HG03039 (cell line): Measurements from ENCODE around the gene TWNK.
"Not testable (repeated sequence)": the region's sequence is repeated elsewhere in the genome, so short reads cannot be mapped to it uniquely, and the experiment has no call there.

Experiments used
- ATAC-seq: cut with Tn5 transposase; IDR thresholded peaks from one replicate; pipeline ENCODE4 v1.9.1; 2021; ENCODE audit warnings: mild to moderate bottlenecking, moderate library complexity; ENCODE audit not compliant: unreplicated experiment

TWNK gene

GRCh38 chr10:101029520-101030295, 42.4 kb downstream of the TWNK start:
- ATAC-seq = no peak

DNA sequence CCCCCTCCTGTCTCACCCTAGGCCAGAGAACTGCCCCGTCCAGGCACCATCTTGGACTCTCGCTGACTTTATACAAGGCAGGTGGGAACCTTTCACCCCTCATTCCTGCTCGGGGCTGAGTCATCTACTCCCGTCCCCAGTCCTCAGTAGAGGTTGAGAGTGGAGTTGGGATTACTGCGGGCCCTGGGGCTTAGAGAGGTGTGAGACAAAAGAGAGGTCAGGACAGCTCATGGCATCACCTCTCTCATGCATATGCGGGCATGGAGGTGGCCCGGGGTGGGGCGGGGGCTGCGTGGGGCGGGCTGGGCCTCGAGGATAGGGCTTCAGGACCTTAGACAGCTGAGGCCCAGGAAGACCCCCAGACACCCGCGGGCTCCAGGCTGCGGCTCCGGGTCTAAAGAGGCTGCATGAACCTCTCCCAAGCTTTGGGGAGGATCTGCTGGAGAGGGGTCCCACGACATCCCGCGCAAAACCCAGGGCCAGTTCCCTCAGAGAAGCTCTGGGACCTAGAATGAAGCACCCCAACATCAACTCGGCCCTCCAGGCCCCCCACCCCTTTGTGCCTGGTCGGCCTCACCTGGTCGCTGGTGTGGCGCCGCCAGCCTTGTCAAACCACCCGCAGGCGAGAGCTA, 43.3 kb downstream of the TWNK start:
- no peak for ATAC-seq

GRCh38 chr10:101031128-101031795, 43.9 kb downstream of the TWNK start, which contains the start of the genes PDZD7 and SFXN3:
Gene PDZD7, minus strand, starts transcription at chr10:101031129. Its CDS starts 910 bp downstream, at chr10:101030219.
Gene SFXN3, plus strand, starts transcription at chr10:101031234. Its CDS starts 3,461 bp downstream, at chr10:101034695.
- ATAC-seq = peak; percentile 86

- ATAC-seq = peak; percentile 37
Observed at GRCh38 chr10:101031796-101032636, 44.7 kb downstream of the TWNK start.

- ATAC-seq = no peak
Observed at GRCh38 chr10:101032637-101033224, 45.4 kb downstream of the TWNK start.

- ATAC-seq = no peak
Observed at GRCh38 chr10:101033276-101033675, 45.9 kb downstream of the TWNK start.

DNA sequence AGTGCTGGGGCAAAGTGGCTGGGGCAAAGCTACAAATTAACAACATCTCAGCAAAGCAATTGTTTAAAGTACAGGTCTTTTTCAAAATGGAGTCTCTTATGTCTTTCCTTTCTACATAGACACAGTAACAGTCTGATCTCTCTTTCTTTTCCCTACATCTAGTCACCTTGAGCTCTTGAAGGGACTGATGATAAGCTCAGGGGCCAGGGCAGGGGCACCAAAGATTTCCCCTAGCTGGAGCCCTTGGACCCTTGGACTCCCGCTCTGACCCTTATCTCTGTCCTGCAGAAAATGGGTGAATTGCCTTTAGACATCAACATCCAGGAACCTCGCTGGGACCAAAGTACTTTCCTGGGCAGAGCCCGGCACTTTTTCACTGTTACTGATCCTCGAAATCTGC, 47.1 kb downstream of the TWNK start:
- ATAC-seq = not testable (repeated sequence)

DNA sequence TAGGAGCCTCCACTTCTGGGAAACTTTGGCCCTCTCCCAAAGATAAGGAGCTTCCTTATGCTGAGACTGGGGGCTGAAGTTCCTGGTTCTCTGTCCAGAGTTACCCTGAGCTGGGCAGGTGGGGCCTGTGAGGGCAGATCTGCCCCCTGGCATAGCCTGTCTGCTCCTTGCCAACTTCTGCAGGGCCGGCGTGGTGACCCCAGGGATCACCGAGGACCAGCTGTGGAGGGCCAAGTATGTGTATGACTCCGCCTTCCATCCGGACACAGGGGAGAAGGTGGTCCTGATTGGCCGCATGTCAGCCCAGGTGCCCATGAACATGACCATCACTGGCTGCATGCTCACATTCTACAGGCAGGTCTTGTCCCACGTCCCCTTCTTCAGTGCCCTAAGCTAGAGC, 48.0 kb downstream of the TWNK start:
- ATAC-seq = no peak

GRCh38 chr10:101035916-101036702, 48.8 kb downstream of the TWNK start:
- ATAC-seq = no peak

- no peak for ATAC-seq
Observed at GRCh38 chr10:101036726-101037125, 49.4 kb downstream of the TWNK start.

DNA sequence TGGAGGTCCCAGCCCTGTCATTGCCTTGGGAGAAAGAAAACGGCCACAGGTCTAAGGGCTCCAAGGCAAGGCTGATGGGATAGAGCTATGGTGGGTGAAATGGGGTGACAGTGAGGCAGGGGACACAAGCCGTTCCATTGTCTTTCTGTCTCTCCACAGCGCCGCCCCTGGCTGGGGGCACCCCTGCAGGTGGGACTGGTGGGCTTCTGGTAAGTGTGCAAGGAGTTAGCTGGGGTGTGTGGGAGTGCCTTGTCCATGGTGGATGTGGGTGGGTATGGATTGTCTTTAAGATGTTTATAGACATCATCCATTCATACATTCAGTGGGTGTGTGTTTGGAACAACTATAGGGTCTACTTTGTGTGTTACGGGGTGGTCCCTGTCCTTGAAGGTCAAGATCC, 51.1 kb downstream of the TWNK start:
- no peak for ATAC-seq

- ATAC-seq = no peak
Observed at GRCh38 chr10:101040061-101040460, 52.7 kb downstream of the TWNK start.

GRCh38 chr10:101040851-101041250, 53.5 kb downstream of the TWNK start:
- ATAC-seq = no peak

DNA sequence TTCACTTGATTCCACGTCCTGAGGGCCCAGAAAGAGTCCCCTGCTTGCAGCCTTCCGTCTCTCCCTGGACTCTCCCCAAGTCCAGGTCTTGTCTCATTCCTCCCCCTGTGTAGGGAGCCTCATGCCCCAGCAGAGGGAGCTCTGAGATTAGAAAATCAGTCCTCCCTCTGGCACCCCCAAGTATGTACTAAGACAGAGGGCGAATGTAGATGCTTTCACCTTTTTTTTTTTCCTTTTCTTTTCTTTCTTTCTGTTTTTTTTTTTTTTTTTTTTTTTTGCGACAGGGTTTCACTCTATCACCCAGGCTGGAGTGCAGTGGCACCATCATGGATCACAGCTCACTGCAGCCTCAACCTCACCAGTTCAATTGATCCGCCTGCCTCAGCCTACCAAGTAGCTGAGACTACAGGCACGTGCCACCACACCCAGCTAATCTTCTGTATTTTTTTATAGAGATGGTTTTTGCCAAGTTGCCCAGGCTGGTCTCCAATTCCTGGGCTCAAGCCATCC, 54.0 kb downstream of the TWNK start:
- ATAC-seq = no peak

- no peak for ATAC-seq
Observed at GRCh38 chr10:101042118-101042517, 54.8 kb downstream of the TWNK start.

- ATAC-seq = peak; percentile 94
Observed at GRCh38 chr10:101042667-101043362, 55.5 kb downstream of the TWNK start.

DNA sequence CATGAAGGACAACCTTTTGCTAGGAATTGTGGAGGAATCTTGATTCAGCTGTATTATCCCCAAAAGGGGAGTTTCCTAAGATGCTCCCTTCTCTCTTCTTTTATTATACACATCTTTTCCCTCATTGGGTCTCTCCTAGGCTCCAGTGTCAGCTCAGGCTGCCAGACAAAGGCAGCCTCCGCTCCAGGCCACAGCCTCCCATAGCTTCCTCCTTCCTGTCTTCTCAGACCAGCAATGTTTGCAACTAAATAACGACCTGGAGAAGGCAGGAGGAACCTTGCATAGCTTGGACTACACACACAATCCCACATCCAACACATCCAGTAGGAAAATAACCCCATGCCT, 56.0 kb downstream of the TWNK start:
- ATAC-seq = no peak
